SK-N-DZ (cell line): ENCODE measurements around the gene LONP1.

ENCODE experiments used
- DNase-seq: peaks from one replicate; pipeline ENCODE4 v3.0.0-alpha.2; 2015; ENCODE audit warnings: low spot score

The LONP1 gene

DNA sequence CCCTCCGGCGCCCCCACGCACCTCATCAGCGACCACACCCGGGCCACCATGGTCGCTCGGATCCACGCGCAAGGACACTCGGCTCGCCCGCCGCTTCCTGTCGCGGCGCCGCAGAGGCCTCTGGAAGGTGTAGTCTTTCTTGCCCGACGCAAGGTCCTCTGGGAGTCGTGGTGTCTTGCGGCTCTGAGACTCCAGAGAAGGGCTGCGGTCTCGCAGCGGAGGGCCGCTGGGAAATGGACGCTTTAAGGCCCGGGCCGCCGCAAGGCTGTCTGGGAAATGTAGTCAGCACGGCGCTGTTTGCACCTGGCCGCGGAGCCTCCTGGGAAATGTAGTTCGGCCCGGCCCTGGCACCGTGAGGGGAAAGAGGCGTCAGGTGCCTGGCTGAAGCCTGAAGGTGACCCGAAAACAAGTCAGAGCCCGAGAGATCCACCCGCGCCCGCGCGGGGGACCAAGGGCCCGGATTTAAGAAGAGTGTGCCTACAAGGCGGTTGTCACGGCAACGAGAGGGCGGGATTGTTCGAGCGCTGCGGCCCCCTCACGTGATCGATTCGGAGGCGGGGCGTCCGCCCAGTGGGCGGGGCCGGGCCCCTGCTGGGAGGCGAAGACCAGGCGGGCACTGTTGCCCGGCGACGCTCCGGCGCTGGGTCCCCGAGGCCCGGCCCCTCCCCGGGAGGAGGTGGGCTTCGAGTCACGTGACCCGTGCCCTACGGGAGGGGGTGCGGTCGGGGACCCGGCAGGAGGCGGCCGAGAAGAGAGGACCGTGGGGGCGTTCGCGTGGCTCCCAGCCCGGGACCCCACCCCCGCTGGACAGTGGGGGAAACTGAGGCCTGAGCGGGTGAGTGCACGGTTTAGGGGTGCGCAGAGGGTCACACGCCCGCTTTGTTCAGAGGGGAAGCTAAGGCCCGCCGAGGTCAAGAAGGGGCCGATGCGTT is 39.2 kb downstream of the LONP1 start, which contains the start of the genes HSD11B1L and MICOS13:
HSD11B1L (plus strand) TSS at position 591 of the 932 bp plus-strand sequence. CDS start 3,806 bp downstream, outside the sequence.
MICOS13 (minus strand) TSS at position 80 of the 932 bp plus-strand sequence; CDS start at position 50, 30 bp downstream.
- peak; percentile 99 for DNase-seq

GRCh38 chr19:5680084-5680436 is 39.9 kb downstream of the LONP1 start:
- DNase-seq = peak; percentile 50

GRCh38 chr19:5679289-5680083 is 40.5 kb downstream of the LONP1 start:
- no peak for DNase-seq

DNA sequence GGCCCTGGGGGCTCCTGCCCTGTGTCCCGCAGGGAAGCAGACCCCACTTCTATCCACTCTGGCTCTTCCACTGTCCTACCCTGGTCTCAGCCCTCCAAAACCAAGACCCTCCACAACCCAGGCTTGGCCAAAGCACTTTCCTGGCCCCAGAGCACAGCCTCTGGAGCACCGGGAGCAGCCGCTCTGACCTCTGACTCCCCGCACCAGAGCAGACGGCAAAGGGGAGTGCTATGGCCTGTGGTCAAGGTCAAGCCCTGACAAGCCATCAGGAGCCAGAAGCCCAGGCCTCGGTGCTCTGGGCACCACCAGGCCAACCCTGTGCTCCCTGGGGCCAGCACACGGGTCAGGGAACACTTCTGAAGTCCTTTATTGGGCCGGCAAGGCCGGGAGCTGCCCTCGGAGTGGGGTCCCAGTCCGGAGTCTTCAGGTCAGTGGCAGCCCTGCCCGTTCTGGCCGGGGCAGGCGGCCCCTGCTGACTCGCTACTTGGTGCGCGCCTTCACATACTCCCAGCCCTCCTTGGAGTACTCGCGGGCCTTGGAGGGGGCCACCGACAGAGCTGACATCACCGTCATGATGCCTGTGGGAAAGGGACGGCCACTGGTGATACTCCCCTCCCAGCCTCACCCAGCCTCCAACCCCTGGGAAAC is 41.8 kb downstream of the LONP1 start:
- DNase-seq = no peak

DNA sequence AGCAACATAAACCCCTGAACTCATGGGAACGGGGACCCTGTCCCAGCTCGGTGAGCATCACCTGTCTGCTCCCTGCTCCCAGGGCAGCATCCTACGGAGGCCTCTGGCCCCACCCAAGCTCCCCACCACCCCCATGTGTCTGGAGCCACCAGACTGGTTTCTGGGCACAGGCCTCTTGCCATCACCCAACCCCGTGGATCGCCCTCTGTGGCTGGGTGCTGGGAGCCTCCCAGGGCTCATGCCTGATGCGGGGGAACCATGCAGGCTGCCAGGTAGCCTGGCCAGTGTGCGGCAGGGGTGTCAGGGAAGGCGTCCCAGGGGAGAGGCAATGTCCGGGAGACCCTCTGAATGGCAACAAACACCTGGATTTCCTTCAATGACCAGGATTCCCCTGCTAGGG is 42.4 kb downstream of the LONP1 start:
- no peak for DNase-seq

DNA sequence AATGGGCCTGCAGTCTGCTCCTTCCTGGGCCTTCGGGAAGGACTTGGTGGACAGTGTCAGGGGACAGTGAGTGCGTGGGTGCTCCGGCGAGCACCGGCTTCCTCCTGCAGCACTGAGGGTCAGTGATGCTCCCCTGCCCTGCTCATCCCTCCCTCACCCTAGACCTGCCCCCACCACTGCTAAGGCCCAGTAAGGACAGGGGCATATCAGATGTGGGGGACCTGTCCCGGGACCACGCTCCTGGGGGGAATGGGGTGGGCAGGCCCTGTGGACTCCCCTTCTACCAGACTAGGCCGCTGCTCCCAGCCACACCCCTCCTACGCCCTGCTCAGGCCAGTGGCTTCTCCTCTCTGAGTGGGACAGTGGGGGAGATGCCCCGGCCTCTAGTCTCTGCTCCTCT is 42.8 kb downstream of the LONP1 start:
- DNase-seq = no peak

GRCh38 chr19:5676772-5677105 is 43.2 kb downstream of the LONP1 start:
- no peak for DNase-seq

DNA sequence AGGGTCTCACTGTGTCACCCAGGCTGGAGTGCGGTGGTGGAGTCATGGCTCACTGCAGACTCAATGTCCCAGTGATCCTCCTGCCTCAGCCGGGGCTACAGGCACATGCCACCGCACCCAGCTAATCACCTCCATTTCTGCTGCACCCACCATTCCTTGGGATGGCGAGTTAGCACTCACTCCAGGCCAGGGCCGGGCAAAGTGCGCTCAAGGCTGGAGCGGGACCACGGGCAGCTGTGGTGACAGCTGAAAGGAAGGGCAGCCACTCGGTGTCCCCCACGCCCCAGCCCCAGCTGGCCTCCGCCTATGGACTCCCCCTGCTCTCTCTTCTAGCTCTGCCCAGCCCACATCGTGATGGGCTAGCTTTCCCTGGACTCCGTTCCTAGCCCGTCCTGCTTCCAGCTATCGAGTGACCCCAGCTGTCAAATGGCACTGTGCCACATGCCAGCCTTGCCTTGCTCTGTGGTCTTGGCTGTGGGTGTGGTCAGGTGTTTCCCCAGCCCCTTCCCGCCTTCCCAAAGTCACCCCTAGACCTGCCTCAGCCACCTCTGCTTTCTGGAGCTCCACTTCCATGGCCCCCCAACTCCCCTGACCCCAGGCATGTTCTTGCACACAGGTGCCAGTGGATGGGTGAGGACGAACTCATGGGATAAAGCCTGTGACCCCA is 43.7 kb downstream of the LONP1 start:
- DNase-seq = no peak

DNA sequence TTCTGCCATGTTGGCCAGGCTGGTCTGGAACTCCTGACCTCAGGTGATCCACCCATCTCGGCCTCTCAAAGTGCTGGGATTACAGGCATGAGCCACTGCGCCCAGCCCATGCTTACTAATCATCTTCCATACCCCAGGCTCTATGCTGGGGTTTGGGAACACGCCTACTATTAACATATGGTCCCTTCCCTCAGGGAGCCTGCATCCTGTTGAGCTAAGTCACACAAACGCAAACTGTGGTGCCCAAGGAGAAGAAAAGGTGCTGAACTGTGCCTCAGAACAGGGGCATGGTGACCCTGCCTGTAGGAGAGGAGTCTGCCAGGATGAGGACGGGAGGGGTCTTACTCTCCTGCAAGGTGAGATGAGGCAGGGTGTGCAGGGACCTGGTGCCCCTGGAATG is 45.2 kb downstream of the LONP1 start:
- DNase-seq = no peak

GRCh38 chr19:5673752-5674151 is 46.2 kb downstream of the LONP1 start:
- no peak for DNase-seq

- DNase-seq = no peak
Measured at GRCh38 chr19:5672708-5673459, 47.1 kb downstream of the LONP1 start.

DNA sequence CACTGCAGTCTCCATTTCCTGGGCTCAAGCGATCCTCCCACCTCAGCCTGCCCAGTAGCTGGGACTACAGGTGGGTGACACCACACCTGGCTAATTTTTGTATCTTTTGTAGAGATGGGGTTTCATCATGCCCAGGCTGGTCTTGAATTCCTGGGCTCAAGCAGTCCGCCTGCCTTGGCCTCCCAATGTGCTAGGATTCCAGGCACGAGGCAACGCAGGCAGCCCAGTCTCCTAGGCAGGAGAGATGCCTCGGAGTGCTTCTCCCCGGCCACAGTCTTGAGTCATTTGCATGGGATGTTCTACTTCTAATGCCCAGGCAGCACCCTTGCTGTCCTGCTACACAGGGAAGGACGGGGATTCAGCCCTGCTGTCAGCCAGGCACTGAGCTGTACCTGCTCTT is 48.3 kb downstream of the LONP1 start:
- DNase-seq = no peak

DNA sequence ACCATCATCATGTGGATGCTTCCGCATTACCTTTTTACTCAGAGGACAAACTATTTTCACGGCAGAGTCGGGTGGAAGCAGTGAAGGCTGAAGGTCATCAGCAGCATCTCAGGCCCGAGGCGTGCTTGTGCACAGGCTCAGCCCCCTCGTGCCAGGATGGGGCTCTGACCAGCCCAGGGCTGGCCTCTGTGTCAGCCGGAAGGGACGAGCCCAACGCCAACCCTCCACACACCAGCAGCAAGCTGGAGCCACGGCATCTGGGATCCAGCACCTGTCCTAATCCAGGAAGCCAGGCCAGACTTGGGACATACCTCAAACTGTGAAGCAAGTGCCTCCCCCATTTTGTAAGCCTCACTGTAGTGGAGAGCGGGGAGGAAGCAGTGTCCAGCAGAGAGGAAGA is 50.7 kb downstream of the LONP1 start:
- DNase-seq = no peak

DNA sequence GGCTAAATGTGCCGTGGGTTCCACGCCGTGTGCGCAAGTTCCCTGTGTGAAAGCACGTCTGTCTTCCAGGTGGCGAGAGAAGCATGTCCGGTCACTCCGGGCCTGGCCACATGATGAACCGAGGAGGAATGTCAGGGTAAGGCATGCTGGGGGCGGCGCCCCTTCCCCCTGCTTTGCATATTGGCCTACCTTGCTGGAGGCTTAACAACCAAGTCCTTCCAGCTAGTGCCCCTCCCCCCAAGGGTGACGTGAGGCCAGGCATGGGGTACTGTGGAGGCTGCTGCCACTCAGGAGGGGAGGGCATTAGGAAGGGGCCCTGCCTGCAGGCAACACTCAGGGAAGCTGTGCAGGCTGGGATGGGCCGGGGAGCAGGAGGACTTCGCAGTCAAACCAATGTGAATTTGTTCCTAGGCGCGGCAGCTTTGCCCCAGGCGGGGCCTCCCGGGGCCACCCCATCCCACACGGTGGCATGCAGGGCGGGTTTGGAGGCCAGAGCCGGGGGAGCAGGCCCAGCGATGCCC is 52.1 kb downstream of the LONP1 start:
- DNase-seq = no peak

- no peak for DNase-seq
Measured at GRCh38 chr19:5666921-5667610, 52.9 kb downstream of the LONP1 start.

DNA sequence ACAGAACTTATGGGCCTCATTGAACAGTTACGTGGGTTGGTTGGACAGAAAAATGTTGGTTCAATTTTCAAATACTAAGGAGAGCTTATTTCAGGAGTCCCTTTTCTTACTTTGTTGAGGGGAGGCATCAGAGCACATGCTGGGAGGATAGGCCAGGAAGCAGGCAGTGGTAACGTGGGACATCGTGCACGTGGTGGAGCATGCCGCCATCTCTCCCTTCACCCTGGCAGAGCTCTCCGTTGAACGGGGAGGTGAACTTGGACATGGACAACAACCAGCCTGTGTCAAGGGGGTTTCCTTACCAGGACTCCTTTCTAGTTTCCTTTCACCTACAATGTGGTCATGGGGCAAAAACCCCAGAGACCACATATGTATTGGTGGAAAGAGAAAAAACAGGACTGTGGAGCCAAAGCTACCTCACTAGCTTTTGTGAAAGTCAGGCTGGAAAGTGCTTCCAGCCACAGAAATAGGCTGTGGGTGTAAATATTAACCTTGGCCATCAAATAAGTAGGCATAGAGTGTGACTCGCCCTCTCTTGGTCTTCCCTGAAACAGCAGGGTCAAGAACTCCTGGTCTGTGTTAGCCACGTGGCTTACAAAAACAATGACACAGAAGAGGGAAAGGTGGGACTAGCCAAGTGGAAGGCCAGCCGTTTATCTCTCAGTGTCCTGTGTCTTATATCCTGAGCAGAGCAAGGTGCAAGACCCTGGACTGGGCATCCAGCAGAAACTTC is 54.0 kb downstream of the LONP1 start:
- DNase-seq = no peak

DNA sequence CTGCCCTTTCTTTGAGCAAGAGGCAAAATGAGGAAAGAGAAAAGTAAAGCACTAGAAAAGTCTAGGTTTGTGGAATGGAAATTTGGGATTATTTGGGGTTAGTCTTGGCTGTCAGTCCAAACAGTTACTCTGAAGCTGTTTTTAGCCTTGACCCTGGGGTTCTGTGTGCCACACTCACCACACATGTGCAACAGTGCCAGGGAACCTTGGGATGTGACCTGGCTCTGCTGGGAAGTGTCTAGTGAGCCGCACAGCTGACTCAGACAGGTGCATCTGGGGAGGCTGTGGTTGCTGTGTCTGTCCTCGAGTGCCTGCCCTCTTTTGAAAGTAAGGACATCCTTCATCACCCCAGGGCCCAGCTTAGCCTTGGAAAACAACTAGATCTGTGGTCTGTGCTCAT is 55.4 kb downstream of the LONP1 start:
- DNase-seq = no peak

- DNase-seq = no peak
Measured at GRCh38 chr19:5663904-5664303, 56.0 kb downstream of the LONP1 start.

GRCh38 chr19:5661483-5661882 is 58.5 kb downstream of the LONP1 start:
- no peak for DNase-seq
